IMR-90 (cell line): ENCODE results near the gene CASTOR2. TPM values are rescaled to one million over a fixed set of nuclear protein-coding genes. Genes with fewer than 3 reads are reported as not detected.

Experiments
- ATAC-seq: fragments of 200-7000 bp; cut with Tn5 transposase; 2 replicates; pipeline ENCODE4 v1.9.1; 2020; ENCODE audit warnings: low read depth, mild to moderate bottlenecking, moderate library complexity
- BruUV-seq: library from RNA; stranded (reverse); fragments of 400-500 nt; replicated peaks from 2 replicates; lab custom pipeline; 2021; lab: Mats Ljungman, UMichigan
- CTCF ChIA-PET: fragments of 300-600 bp; formaldehyde crosslinking; extraction: SDS; loops from one replicate; lab custom pipeline; 2021; ENCODE audit warnings: antibody characterized with exemption; lab: Yijun Ruan, JAX
- POLR2A ChIA-PET: fragments of 300-600 bp; sonication (Branson Sonifier 250); formaldehyde crosslinking; loops from one replicate; lab custom pipeline; 2022; ENCODE audit warnings: antibody characterized with exemption; ENCODE audit not compliant: unreplicated experiment; lab: Charles Lee
- DNase-seq: peaks from one replicate; pipeline ENCODE4 v3.0.0; 2013
- H2AFZ ChIP-seq: replicated peaks from 2 replicates; pipeline ENCODE3; 2013; ENCODE audit warnings: low read length, mild to moderate bottlenecking; ENCODE audit not compliant: poor library complexity
- H2AK5ac ChIP-seq: 2 replicates; pipeline ENCODE4 v1.6.1; 2013; ENCODE audit warnings: low read depth, low read length, inconsistent platforms
- H2AK9ac ChIP-seq: replicated peaks from 2 replicates; pipeline ENCODE3; 2013; ENCODE audit warnings: mild to moderate bottlenecking, low read depth, low read length, moderate library complexity; ENCODE audit not compliant: poor library complexity
- H2BK120ac ChIP-seq: 2 replicates; pipeline ENCODE4 v1.6.1; 2013; ENCODE audit warnings: low read depth, low read length, inconsistent platforms
- H2BK15ac ChIP-seq: 3 replicates; pipeline ENCODE4 v1.6.1; 2013; ENCODE audit warnings: low read depth, low read length, inconsistent platforms
- H2BK20ac ChIP-seq: 2 replicates; pipeline ENCODE4 v1.6.1; 2013; ENCODE audit warnings: low read depth, mild to moderate bottlenecking, inconsistent platforms, low read length, moderate library complexity
- H2BK5ac ChIP-seq: 2 replicates; pipeline ENCODE4 v1.6.1; 2013; ENCODE audit warnings: mild to moderate bottlenecking, low read depth, low read length, inconsistent platforms; ENCODE audit not compliant: poor library complexity, severe bottlenecking
- H3K14ac ChIP-seq: replicated peaks from 2 replicates; pipeline ENCODE4 v1.6.1; 2013; ENCODE audit warnings: low read depth, low read length, inconsistent platforms
- H3K18ac ChIP-seq: 2 replicates; pipeline ENCODE4 v1.6.1; 2013; ENCODE audit warnings: low read depth, low read length, control low read depth
- H3K23ac ChIP-seq: 2 replicates; pipeline ENCODE4 v1.6.1; 2013; ENCODE audit warnings: low read depth, low read length, inconsistent platforms
- H3K27ac ChIP-seq: 2 replicates; pipeline ENCODE4 v1.5.1; 2013; ENCODE audit warnings: mild to moderate bottlenecking, control low read depth, low read length; ENCODE audit not compliant: insufficient read depth
- H3K27me3 ChIP-seq: 2 replicates; pipeline ENCODE4 v1.6.1; 2013; ENCODE audit warnings: low read length; ENCODE audit not compliant: control insufficient read depth, insufficient read depth
- H3K36me3 ChIP-seq: 2 replicates; pipeline ENCODE4 v1.6.1; 2013; ENCODE audit warnings: low read length, mixed read lengths; ENCODE audit not compliant: control insufficient read depth, insufficient read depth
- H3K4ac ChIP-seq: 2 replicates; pipeline ENCODE4 v1.6.1; 2013; ENCODE audit warnings: low read depth, low read length, inconsistent platforms
- H3K4me1 ChIP-seq: 2 replicates; pipeline ENCODE4 v1.6.1; 2013; ENCODE audit warnings: low read length, mixed read lengths; ENCODE audit not compliant: control insufficient read depth, insufficient read depth
- H3K4me2 ChIP-seq: 2 replicates; pipeline ENCODE4 v1.6.1; 2013; ENCODE audit warnings: low read depth, mild to moderate bottlenecking, control low read depth, low read length, moderate library complexity
- H3K4me3 ChIP-seq: 2 replicates; pipeline ENCODE4 v1.5.1; 2013; ENCODE audit warnings: low read depth, mild to moderate bottlenecking, control low read depth, low read length, moderate library complexity; ENCODE audit not compliant: insufficient read depth
- H3K56ac ChIP-seq: 2 replicates; pipeline ENCODE4 v1.6.1; 2013; ENCODE audit warnings: low read length, inconsistent platforms; ENCODE audit not compliant: insufficient read depth; ENCODE audit errors: extremely low read depth
- H3K79me1 ChIP-seq, 2 experiments: 2 replicates each; pipeline ENCODE4 v1.6.1; 2013; ENCODE audit warnings: low read length in 2 of 2, inconsistent platforms in 1 of 2, low read depth in 1 of 2
- H3K9ac ChIP-seq: 2 replicates; pipeline ENCODE4 v1.6.1; 2013; ENCODE audit warnings: low read depth, low read length, control low read depth
- H3K9me1 ChIP-seq: 2 replicates; pipeline ENCODE4 v1.6.1; 2013; ENCODE audit warnings: low read length, inconsistent platforms; ENCODE audit not compliant: insufficient read depth
- H3K9me3 ChIP-seq: 2 replicates; pipeline ENCODE4 v1.6.1; 2013; ENCODE audit warnings: low read length; ENCODE audit not compliant: control insufficient read depth, insufficient read depth
- H4K20me1 ChIP-seq: 2 replicates; pipeline ENCODE4 v1.6.1; 2013; ENCODE audit warnings: low read length, inconsistent platforms; ENCODE audit not compliant: insufficient read depth
- H4K5ac ChIP-seq: 2 replicates; pipeline ENCODE4 v1.6.1; 2013; ENCODE audit warnings: mild to moderate bottlenecking, low read depth, low read length, control low read depth
- H4K8ac ChIP-seq, 2 experiments: 2 replicates each; pipeline ENCODE4 v1.6.1; 2013; ENCODE audit warnings: low read depth in 2 of 2, low read length in 2 of 2, control low read depth in 1 of 2, inconsistent platforms in 1 of 2
- H4K91ac ChIP-seq: 2 replicates; pipeline ENCODE4 v1.6.1; 2013; ENCODE audit warnings: low read depth, low read length, inconsistent platforms; ENCODE audit not compliant: insufficient read depth
- BHLHE40 ChIP-seq: fragments of 150-350 bp; IDR thresholded peaks from 2 replicates; pipeline ENCODE4 v1.6.1; 2016; ENCODE audit warnings: mild to moderate bottlenecking, low read depth, low read length
- CEBPB ChIP-seq: IDR thresholded peaks from 2 replicates; pipeline ENCODE4 v1.6.1; 2012; ENCODE audit warnings: low read depth, low read length, improper control_type of control experiment
- FOS ChIP-seq: fragments of 150-350 bp; IDR thresholded peaks from 2 replicates; pipeline ENCODE4 v1.6.1; 2016; ENCODE audit warnings: low read depth, low read length
- MAFK ChIP-seq: IDR thresholded peaks from 2 replicates; pipeline ENCODE4 v1.6.1; 2012; ENCODE audit warnings: low read depth, low read length, improper control_type of control experiment
- MAZ ChIP-seq: IDR thresholded peaks from 2 replicates; pipeline ENCODE4 v1.6.1; 2012; ENCODE audit warnings: low read depth, mild to moderate bottlenecking, low read length, improper control_type of control experiment, moderate library complexity, borderline replicate concordance
- MXI1 ChIP-seq: IDR thresholded peaks from 2 replicates; pipeline ENCODE4 v1.6.1; 2012; ENCODE audit warnings: low read depth, mild to moderate bottlenecking, low read length, moderate library complexity, borderline replicate concordance
- NFE2L2 ChIP-seq: fragments of 150-350 bp; IDR thresholded peaks from 2 replicates; pipeline ENCODE4 v1.6.1; 2016; ENCODE audit warnings: low read depth, mild to moderate bottlenecking, low read length
- POLR2A ChIP-seq: IDR thresholded peaks from 2 replicates; pipeline ENCODE4 v1.6.1; 2012; ENCODE audit warnings: mild to moderate bottlenecking, low read depth, low read length
- RAD21 ChIP-seq: IDR thresholded peaks from 2 replicates; pipeline ENCODE4 v1.6.1; 2012; ENCODE audit warnings: low read length, improper control_type of control experiment
- RCOR1 ChIP-seq: IDR thresholded peaks from 2 replicates; pipeline ENCODE4 v1.6.1; 2012; ENCODE audit warnings: mild to moderate bottlenecking, low read length, improper control_type of control experiment; ENCODE audit not compliant: insufficient replicate concordance
- RFX5 ChIP-seq: IDR thresholded peaks from 2 replicates; pipeline ENCODE4 v1.8.0; 2012; ENCODE audit warnings: low read depth, mild to moderate bottlenecking, low read length, moderate library complexity
- SMC3 ChIP-seq: fragments of 150-350 bp; IDR thresholded peaks from 2 replicates; pipeline ENCODE4 v1.6.1; 2016; ENCODE audit warnings: low read depth, mild to moderate bottlenecking, antibody characterized with exemption, low read length, moderate library complexity
- WGBS, 2 experiments: methylation state at CpG; one replicate each; pipeline versions ENCODE4 v1.1.5 to v1.1.7; 2013; ENCODE audit warnings: missing lambda C conversion rate in 2 of 2; ENCODE audit not compliant: insufficient read length in 1 of 2; ENCODE audit errors: extremely low coverage in 2 of 2; 5-methylcytosine and 5-hydroxymethylcytosine counted together
- dilution Hi-C: fragments of 300-500 bp; cut with HindIII; formaldehyde crosslinking; loops from one replicate; pipeline ENCODE4 v1.14.3; 2018; ENCODE audit warnings: low sequenced_read_pairs; ENCODE audit not compliant: unreplicated experiment
- in situ Hi-C: fragments of 300-500 bp; cut with MboI; formaldehyde crosslinking; loops from 3 replicates; pipeline ENCODE4 v1.14.3; 2019; ENCODE audit warnings: low sequenced_read_pairs, inconsistent platforms, mixed read lengths
- intact Hi-C: fragments of 100-400 bp; cut with micrococcal nuclease; formaldehyde crosslinking; loops from 2 replicates; pipeline ENCODE4 v1.10.0; 2022
- polyA plus RNA-seq, 3 experiments: library from polyadenylated mRNA; depleted of rRNA; stranded (reverse); fragments of >200 nt; gene quantifications; 2 replicates each; pipeline ENCODE4 v1.2.3, GENCODE V29; 2012; ENCODE audit warnings: low replicate concordance in 1 of 3
- total RNA-seq: library from RNA; depleted of rRNA; stranded (reverse); fragments of >200 nt; gene quantifications from 2 replicates; pipeline ENCODE4 v1.2.3, GENCODE V29; 2012
- TF ChIP-seq, protein P1 (sequence below): fragments of 150-350 bp; IDR thresholded peaks from 2 replicates; pipeline ENCODE4 v1.6.1; 2016; ENCODE audit warnings: low read depth, mild to moderate bottlenecking, low read length, moderate library complexity, borderline replicate concordance
- TF ChIP-seq, protein P2 (sequence below): conservative IDR thresholded peaks from 2 replicates; pipeline ENCODE4 v1.5.1; 2012; ENCODE audit warnings: mild to moderate bottlenecking, low read depth, low read length, improper control_type of control experiment

Gene CASTOR2
- total and polyA plus RNA-seq, 2 of the 4 experiments (the other 2 are of a cell fraction) = 5.2 to 8.0 TPM

DNA sequence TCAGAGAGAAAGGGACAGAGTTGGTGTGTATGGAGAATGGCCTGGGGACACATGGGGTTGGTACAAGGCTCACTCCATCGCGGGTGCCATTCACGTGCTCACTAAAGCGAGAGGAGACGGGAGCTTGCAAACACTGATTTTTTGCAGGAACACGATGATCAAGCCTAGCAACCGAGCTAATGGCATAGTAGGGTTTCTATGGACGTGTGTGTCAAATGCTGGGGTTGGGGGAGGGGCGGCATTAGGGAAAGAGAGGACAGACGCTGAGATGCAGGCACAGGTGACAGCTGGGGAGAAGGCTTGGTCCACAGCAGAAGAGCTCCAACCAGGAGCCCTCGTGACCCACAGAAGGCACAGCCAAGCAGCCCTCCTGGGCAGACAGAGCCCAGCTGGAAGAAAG is 75.2 kb downstream of the CASTOR2 start:
- TF ChIP-seq RAD21 (no peak), MXI1 (no peak), SMC3 (no peak), NFE2L2 (no peak), MAFK (no peak), CEBPB (no peak), FOS (no peak), MAZ (no peak), RFX5 (no peak), POLR2A (no peak), RCOR1 (no peak), BHLHE40 (no peak)
- TF ChIP-seq, protein P1, sequence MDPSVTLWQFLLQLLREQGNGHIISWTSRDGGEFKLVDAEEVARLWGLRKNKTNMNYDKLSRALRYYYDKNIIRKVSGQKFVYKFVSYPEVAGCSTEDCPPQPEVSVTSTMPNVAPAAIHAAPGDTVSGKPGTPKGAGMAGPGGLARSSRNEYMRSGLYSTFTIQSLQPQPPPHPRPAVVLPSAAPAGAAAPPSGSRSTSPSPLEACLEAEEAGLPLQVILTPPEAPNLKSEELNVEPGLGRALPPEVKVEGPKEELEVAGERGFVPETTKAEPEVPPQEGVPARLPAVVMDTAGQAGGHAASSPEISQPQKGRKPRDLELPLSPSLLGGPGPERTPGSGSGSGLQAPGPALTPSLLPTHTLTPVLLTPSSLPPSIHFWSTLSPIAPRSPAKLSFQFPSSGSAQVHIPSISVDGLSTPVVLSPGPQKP = no peak
- TF ChIP-seq, protein P2, sequence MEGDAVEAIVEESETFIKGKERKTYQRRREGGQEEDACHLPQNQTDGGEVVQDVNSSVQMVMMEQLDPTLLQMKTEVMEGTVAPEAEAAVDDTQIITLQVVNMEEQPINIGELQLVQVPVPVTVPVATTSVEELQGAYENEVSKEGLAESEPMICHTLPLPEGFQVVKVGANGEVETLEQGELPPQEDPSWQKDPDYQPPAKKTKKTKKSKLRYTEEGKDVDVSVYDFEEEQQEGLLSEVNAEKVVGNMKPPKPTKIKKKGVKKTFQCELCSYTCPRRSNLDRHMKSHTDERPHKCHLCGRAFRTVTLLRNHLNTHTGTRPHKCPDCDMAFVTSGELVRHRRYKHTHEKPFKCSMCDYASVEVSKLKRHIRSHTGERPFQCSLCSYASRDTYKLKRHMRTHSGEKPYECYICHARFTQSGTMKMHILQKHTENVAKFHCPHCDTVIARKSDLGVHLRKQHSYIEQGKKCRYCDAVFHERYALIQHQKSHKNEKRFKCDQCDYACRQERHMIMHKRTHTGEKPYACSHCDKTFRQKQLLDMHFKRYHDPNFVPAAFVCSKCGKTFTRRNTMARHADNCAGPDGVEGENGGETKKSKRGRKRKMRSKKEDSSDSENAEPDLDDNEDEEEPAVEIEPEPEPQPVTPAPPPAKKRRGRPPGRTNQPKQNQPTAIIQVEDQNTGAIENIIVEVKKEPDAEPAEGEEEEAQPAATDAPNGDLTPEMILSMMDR = no peak
- Histone ChIP-seq H4K20me1 (peaks cover 5% of the 10 kb centered on the region; the same call in 1 of the 2 replicates), H2AK5ac (no peak overlapping the region; the same call in 1 of the 2 replicates), H3K36me3 (peaks cover 18% of the 10 kb centered on the region; the same call in 1 of the 2 replicates), H2BK20ac (no peak overlapping the region), H3K9me3 (no peaks in the 10 kb centered on the region), H3K4me3 (no peak overlapping the region), H3K4me1 (peaks cover 5% of the 10 kb centered on the region), H3K27ac (no peak overlapping the region), H4K8ac (no peak overlapping the region), H2AK9ac (no peak overlapping the region), H3K4me2 (no peak overlapping the region), H2AFZ (no peak overlapping the region), H3K9me1 (peaks cover 11% of the 10 kb centered on the region; the same call in 1 of the 2 replicates), H3K4ac (no peak overlapping the region), H3K56ac (no peak overlapping the region), H3K27me3 (no peaks in the 10 kb centered on the region), H2BK15ac (no peak overlapping the region), H4K5ac (no peak overlapping the region), H4K91ac (no peak overlapping the region), H3K14ac (no peak overlapping the region), H3K23ac (no peak overlapping the region), H2BK120ac (no peak overlapping the region), H3K9ac (no peak overlapping the region), H2BK5ac (no peak overlapping the region), H3K18ac (no peak overlapping the region), H3K79me1 (0 out of 4 replicates have a peak, but pooled peaks cover 0 to 3% of the 10 kb centered on the region in 2 experiments)
- in situ Hi-C loops (no loop called here), dilution Hi-C loops (no loop called here), intact Hi-C loops (no loop called here)
- CTCF ChIA-PET = no interaction called here
- ATAC-seq (no peak; the same call in 1 of the 2 replicates), DNase-seq (no peak)
- BruUV-seq = no TSS peak
- 83% methylated on average over 8 of the region's 11 CpGs; no CpG with 5 or more reads in 1 of the 2 experiments for WGBS, 2 experiments
- POLR2A ChIA-PET = no interaction called here
